ENCODE results near the gene RAD54L2.
"Not testable (repeated sequence)": the region's sequence is repeated elsewhere in the genome, so short reads cannot be mapped to it uniquely, and the experiment has no call there.

The RAD54L2 gene

GRCh38 chr3:51538459-51539290 is at the start of gene RAD54L2:
TSS of gene RAD54L2 (plus strand) at chr3:51538719. CDS start at chr3:51590421, 51,702 bp downstream.
- peak; percentile 52 for DNase-seq (ENCODE audit: low spot score)

GRCh38 chr3:51498876-51499738 is 39.4 kb upstream of the RAD54L2 start:
- DNase-seq (ENCODE audit: low spot score), result peak; percentile 80

GRCh38 chr3:51500632-51501131 is 37.8 kb upstream of the RAD54L2 start:
- no peak for DNase-seq (ENCODE audit: low spot score)

GRCh38 chr3:51501833-51502561 is 36.5 kb upstream of the RAD54L2 start:
- peak; percentile 78 for DNase-seq (ENCODE audit: low spot score)

GRCh38 chr3:51502562-51502910 is 36.0 kb upstream of the RAD54L2 start:
- DNase-seq (ENCODE audit: low spot score), result no peak

- DNase-seq (ENCODE audit: low spot score), result no peak
These were observed 35.5 kb upstream of the RAD54L2 start for GRCh38 chr3:51503007-51503406.

GRCh38 chr3:51508255-51508654 is 30.3 kb upstream of the RAD54L2 start:
- no peak for DNase-seq (ENCODE audit: low spot score)

GRCh38 chr3:51510996-51511395 is 27.5 kb upstream of the RAD54L2 start:
- no peak for DNase-seq (ENCODE audit: low spot score)

- no peak for DNase-seq (ENCODE audit: low spot score)
These were observed 24.3 kb upstream of the RAD54L2 start for GRCh38 chr3:51514210-51514609.

- no peak for DNase-seq (ENCODE audit: low spot score)
These were observed 18.7 kb upstream of the RAD54L2 start for GRCh38 chr3:51519848-51520247.

GRCh38 chr3:51520906-51521730 is 17.4 kb upstream of the RAD54L2 start:
- DNase-seq (ENCODE audit: low spot score), result peak; percentile 60

GRCh38 chr3:51522273-51522962 is 16.1 kb upstream of the RAD54L2 start:
- no peak for DNase-seq (ENCODE audit: low spot score)

- not testable (repeated sequence) for DNase-seq (ENCODE audit: low spot score)
These were observed 13.6 kb upstream of the RAD54L2 start for GRCh38 chr3:51524874-51525273.

GRCh38 chr3:51530485-51530884 is 8.0 kb upstream of the RAD54L2 start:
- DNase-seq (ENCODE audit: low spot score), result no peak

GRCh38 chr3:51535146-51536019 is 3.1 kb upstream of the RAD54L2 start:
- DNase-seq (ENCODE audit: low spot score), result no peak

GRCh38 chr3:51537631-51538030 is 888 bp upstream of the RAD54L2 start:
- DNase-seq (ENCODE audit: low spot score), result not testable (repeated sequence)

- peak; percentile 14 for DNase-seq (ENCODE audit: low spot score)
These were observed 432 bp upstream of the RAD54L2 start for GRCh38 chr3:51538115-51538458.

GRCh38 chr3:51539291-51539941 is 897 bp downstream of the RAD54L2 start:
- DNase-seq (ENCODE audit: low spot score), result peak; percentile 15

GRCh38 chr3:51542596-51542995 is 4.1 kb downstream of the RAD54L2 start:
- DNase-seq (ENCODE audit: low spot score), result not testable (repeated sequence)

Data from NAMALWA (cell line).